ENCODE measurements around the gene UEVLD. TPM values are rescaled to one million over a fixed set of nuclear protein-coding genes. Genes with fewer than 3 reads are reported as not detected.

UEVLD gene
- total RNA-seq, 1 donor from 2014 or later, result 20.1 TPM

DNA sequence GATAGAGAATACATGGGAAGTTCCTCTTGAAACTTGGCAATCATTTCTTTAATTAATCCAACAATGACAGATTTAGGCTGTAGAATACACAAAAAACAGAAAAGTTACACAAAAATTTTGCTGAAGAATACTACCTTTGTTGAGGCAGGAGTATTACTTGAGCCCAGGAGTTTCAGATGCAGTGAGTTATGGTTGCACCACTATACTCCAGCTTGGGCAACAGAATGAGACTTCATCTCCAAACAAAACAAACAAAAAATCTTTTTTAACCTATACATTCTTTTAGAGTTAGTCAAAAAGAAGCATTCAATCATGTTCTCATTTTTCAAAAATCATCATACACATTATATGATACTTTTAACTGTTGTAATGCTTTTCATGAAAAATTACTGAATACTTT lies 22.1 kb downstream of the UEVLD start:
- Histone ChIP-seq H4K20me1 (ENCODE audit: insufficient read depth, low read length) (no peaks in the 10 kb centered on the region), H3K36me3 (ENCODE audit: insufficient read depth, low read length) (peaks cover 11% of the 10 kb centered on the region), H3K27me3 (ENCODE audit: insufficient read depth, low read length) (no peaks in the 10 kb centered on the region), H3K4me2 (ENCODE audit: low read length) (no peak overlapping the region), H3K27ac (ENCODE audit: low read depth, low read length) (no peak overlapping the region), H3K4me1 (ENCODE audit: insufficient read depth, low read length) (no peaks in the 10 kb centered on the region), H3K4me3 (ENCODE audit: insufficient read depth, low read depth, low read length) (no peak overlapping the region), H3K79me2 (ENCODE audit: insufficient read depth, low read length) (no peaks in the 10 kb centered on the region), H2AFZ (ENCODE audit: low read depth, low read length) (no peak overlapping the region), H3K9ac (ENCODE audit: low read length) (no peak overlapping the region), H3K9me3 (ENCODE audit: insufficient read depth, low read depth, low read length) (no peaks in the 10 kb centered on the region)
- DNase-seq (ENCODE audit: low read depth), result no peak
- H3K27ac Mint-ChIP-seq (ENCODE audit: unreplicated experiment), result no peak overlapping the region
- no peak for TF ChIP-seq EZH2 (IDR thresholded peaks at IDR 0.05; ENCODE audit: insufficient read depth, low read length)
- TF ChIP-seq, protein P1, sequence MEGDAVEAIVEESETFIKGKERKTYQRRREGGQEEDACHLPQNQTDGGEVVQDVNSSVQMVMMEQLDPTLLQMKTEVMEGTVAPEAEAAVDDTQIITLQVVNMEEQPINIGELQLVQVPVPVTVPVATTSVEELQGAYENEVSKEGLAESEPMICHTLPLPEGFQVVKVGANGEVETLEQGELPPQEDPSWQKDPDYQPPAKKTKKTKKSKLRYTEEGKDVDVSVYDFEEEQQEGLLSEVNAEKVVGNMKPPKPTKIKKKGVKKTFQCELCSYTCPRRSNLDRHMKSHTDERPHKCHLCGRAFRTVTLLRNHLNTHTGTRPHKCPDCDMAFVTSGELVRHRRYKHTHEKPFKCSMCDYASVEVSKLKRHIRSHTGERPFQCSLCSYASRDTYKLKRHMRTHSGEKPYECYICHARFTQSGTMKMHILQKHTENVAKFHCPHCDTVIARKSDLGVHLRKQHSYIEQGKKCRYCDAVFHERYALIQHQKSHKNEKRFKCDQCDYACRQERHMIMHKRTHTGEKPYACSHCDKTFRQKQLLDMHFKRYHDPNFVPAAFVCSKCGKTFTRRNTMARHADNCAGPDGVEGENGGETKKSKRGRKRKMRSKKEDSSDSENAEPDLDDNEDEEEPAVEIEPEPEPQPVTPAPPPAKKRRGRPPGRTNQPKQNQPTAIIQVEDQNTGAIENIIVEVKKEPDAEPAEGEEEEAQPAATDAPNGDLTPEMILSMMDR (IDR thresholded peaks at IDR 0.05; ENCODE audit: insufficient read depth, low read depth, low read length), result no peak
- no peak overlapping the region for H3K4me3 Mint-ChIP-seq (ENCODE audit: unreplicated experiment)
- no peaks in the 10 kb centered on the region for H3K27me3 Mint-ChIP-seq (ENCODE audit: low read depth, unreplicated experiment)
- FAIRE-seq, result no peak
- H3K9me3 Mint-ChIP-seq (ENCODE audit: unreplicated experiment), result no peaks in the 10 kb centered on the region
- H3K36me3 Mint-ChIP-seq (ENCODE audit: low read depth, unreplicated experiment), result peaks cover 3% of the 10 kb centered on the region
- H3K4me1 Mint-ChIP-seq (ENCODE audit: low read depth, unreplicated experiment), result no peaks in the 10 kb centered on the region

DNA sequence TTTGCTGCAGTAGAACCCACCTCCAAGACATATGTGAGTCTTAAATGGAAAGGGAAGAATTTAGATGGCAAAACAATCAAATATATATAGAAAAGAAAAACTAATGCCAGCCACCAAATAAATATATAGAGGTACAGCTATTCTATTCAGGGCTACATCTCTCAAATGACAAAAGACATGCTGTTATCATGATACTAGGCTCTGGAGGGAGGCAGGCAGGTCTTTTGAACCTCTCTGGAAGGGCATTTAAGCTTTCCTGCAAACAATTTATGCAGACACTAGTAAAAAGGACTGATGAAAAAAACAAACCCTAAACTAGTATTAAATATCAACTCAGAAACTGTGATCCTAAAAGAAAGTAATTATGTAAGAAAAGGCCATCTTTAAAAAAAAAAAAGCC lies 24.4 kb downstream of the UEVLD start:
- no peaks in the 10 kb centered on the region for H3K79me2 ChIP-seq (ENCODE audit: insufficient read depth, low read length)
- no peaks in the 10 kb centered on the region for H3K9me3 Mint-ChIP-seq (ENCODE audit: unreplicated experiment)
- H3K9me3 ChIP-seq (ENCODE audit: insufficient read depth, low read depth, low read length), result no peaks in the 10 kb centered on the region
- no peaks in the 10 kb centered on the region for H3K27me3 ChIP-seq (ENCODE audit: insufficient read depth, low read length)
- H4K20me1 ChIP-seq (ENCODE audit: insufficient read depth, low read length), result no peaks in the 10 kb centered on the region
- no peak for DNase-seq (ENCODE audit: low read depth)
- no peak overlapping the region for H3K4me3 ChIP-seq (ENCODE audit: insufficient read depth, low read depth, low read length)
- peaks cover 6% of the 10 kb centered on the region for H3K36me3 ChIP-seq (ENCODE audit: insufficient read depth, low read length)
- no peak overlapping the region for H3K27ac ChIP-seq (ENCODE audit: low read depth, low read length)
- no peak overlapping the region for H3K27ac Mint-ChIP-seq (ENCODE audit: unreplicated experiment)
- no peaks in the 10 kb centered on the region for H3K36me3 Mint-ChIP-seq (ENCODE audit: low read depth, unreplicated experiment)
- no peak overlapping the region for H2AFZ ChIP-seq (ENCODE audit: low read depth, low read length)
- H3K4me1 Mint-ChIP-seq (ENCODE audit: low read depth, unreplicated experiment), result no peaks in the 10 kb centered on the region
- no peak overlapping the region for H3K9ac ChIP-seq (ENCODE audit: low read length)
- no peak overlapping the region for H3K4me2 ChIP-seq (ENCODE audit: low read length)
- no peaks in the 10 kb centered on the region for H3K4me1 ChIP-seq (ENCODE audit: insufficient read depth, low read length)
- H3K4me3 Mint-ChIP-seq (ENCODE audit: unreplicated experiment), result no peak overlapping the region
- no peaks in the 10 kb centered on the region for H3K27me3 Mint-ChIP-seq (ENCODE audit: low read depth, unreplicated experiment)
- FAIRE-seq, result no peak
- TF ChIP-seq, protein P1 (IDR thresholded peaks at IDR 0.05; ENCODE audit: insufficient read depth, low read depth, low read length), result no peak
- no peak for TF ChIP-seq EZH2 (IDR thresholded peaks at IDR 0.05; ENCODE audit: insufficient read depth, low read length)

DNA sequence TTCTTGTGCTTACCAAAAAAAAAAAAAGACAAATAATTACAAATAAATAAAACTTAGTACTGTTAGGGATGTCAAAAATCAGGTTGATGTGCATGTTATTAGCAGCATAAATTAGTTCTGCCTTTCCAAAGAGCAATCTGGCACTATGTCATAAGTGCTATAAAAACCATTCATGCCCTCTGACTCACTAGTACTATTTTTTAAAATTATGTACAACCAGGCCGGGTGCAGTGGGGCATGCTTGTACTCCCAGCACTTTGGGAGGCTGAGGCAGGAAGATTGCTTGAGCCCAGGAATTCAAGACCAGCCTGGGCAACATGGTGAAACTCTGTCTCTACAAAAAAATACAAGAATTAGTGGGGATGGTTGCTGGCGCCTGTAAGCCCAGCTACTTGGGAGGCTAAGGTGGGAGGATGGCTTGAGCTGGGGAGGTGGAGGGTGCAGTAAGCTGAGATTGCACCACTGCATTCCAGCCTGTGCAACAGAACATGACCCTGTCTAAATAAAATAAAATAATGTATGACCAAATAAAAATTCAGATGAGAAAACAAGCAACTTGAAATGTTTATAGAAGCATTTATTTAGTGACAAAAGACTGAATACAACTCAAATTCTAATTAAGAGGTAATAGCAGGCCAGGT lies 25.3 kb downstream of the UEVLD start:
- no peaks in the 10 kb centered on the region for H3K4me1 ChIP-seq (ENCODE audit: insufficient read depth, low read length)
- peaks cover 7% of the 10 kb centered on the region for H3K36me3 ChIP-seq (ENCODE audit: insufficient read depth, low read length)
- no peak for FAIRE-seq
- DNase-seq (ENCODE audit: low read depth), result no peak
- no peak overlapping the region for H3K27ac ChIP-seq (ENCODE audit: low read depth, low read length)
- Mint-ChIP-seq H3K9me3 (ENCODE audit: unreplicated experiment) (no peaks in the 10 kb centered on the region), H3K27me3 (ENCODE audit: low read depth, unreplicated experiment) (no peaks in the 10 kb centered on the region), H3K27ac (ENCODE audit: unreplicated experiment) (no peak overlapping the region), H3K4me1 (ENCODE audit: low read depth, unreplicated experiment) (no peaks in the 10 kb centered on the region), H3K4me3 (ENCODE audit: unreplicated experiment) (no peak overlapping the region), H3K36me3 (ENCODE audit: low read depth, unreplicated experiment) (no peaks in the 10 kb centered on the region)
- no peak overlapping the region for H2AFZ ChIP-seq (ENCODE audit: low read depth, low read length)
- H3K79me2 ChIP-seq (ENCODE audit: insufficient read depth, low read length), result no peaks in the 10 kb centered on the region
- H3K9me3 ChIP-seq (ENCODE audit: insufficient read depth, low read depth, low read length), result no peaks in the 10 kb centered on the region
- TF ChIP-seq, protein P1 (IDR thresholded peaks at IDR 0.05; ENCODE audit: insufficient read depth, low read depth, low read length), result no peak
- TF ChIP-seq EZH2 (IDR thresholded peaks at IDR 0.05; ENCODE audit: insufficient read depth, low read length), result no peak
- H4K20me1 ChIP-seq (ENCODE audit: insufficient read depth, low read length), result no peaks in the 10 kb centered on the region
- no peak overlapping the region for H3K4me3 ChIP-seq (ENCODE audit: insufficient read depth, low read depth, low read length)
- no peak overlapping the region for H3K9ac ChIP-seq (ENCODE audit: low read length)
- H3K4me2 ChIP-seq (ENCODE audit: low read length), result no peak overlapping the region
- no peaks in the 10 kb centered on the region for H3K27me3 ChIP-seq (ENCODE audit: insufficient read depth, low read length)

Measured in astrocyte (in vitro differentiated cells and primary cell).